ENCODE data around the gene CCDC179. TPM values are rescaled to one million over a fixed set of nuclear protein-coding genes. Genes with fewer than 3 reads are reported as not detected.

The CCDC179 gene
- total RNA-seq, 1 donor from 2014 or later: not detected

GRCh38 chr11:22890227-22890626, 30.0 kb upstream of the CCDC179 start:
- H3K27ac ChIP-seq: no peak overlapping the region
- H3K4me3 ChIP-seq: no peak overlapping the region
- no peaks in the 10 kb centered on the region for H3K4me1 ChIP-seq
- TF ChIP-seq POLR2A (IDR thresholded peaks at IDR 0.05) (no peak), CTCF (IDR thresholded peaks at IDR 0.05) (no peak), POLR2AphosphoS5 (IDR thresholded peaks at IDR 0.05; ENCODE audit: insufficient read depth in 1 of 2, low read depth in 1 of 2) (no peak)
- H3K9me3 ChIP-seq: no peaks in the 10 kb centered on the region
- H3K27me3 ChIP-seq: no peaks in the 10 kb centered on the region
- DNase-seq (ENCODE audit: extremely low spot score in 2 of 2): no peak
- no peaks in the 10 kb centered on the region for H3K36me3 ChIP-seq
- intact Hi-C loops (cut with DNase I): no loop called here

GRCh38 chr11:22884217-22884616, 23.9 kb upstream of the CCDC179 start:
- Histone ChIP-seq H3K4me3 (no peak overlapping the region), H3K36me3 (no peaks in the 10 kb centered on the region), H3K27ac (no peak overlapping the region), H3K27me3 (no peaks in the 10 kb centered on the region), H3K9me3 (no peaks in the 10 kb centered on the region), H3K4me1 (no peaks in the 10 kb centered on the region)
- no peak for TF ChIP-seq POLR2A (IDR thresholded peaks at IDR 0.05)
- TF ChIP-seq POLR2AphosphoS5 (IDR thresholded peaks at IDR 0.05; ENCODE audit: insufficient read depth in 1 of 2, low read depth in 1 of 2): no peak
- TF ChIP-seq CTCF (IDR thresholded peaks at IDR 0.05): no peak
- intact Hi-C loops (cut with DNase I): no loop called here
- DNase-seq (ENCODE audit: extremely low spot score in 2 of 2): no peak

- Histone ChIP-seq H3K27ac (no peak overlapping the region), H3K36me3 (no peaks in the 10 kb centered on the region), H3K27me3 (no peaks in the 10 kb centered on the region), H3K4me1 (no peaks in the 10 kb centered on the region), H3K9me3 (no peaks in the 10 kb centered on the region), H3K4me3 (no peak overlapping the region)
- intact Hi-C loops (cut with DNase I): no loop called here
- no peak for TF ChIP-seq POLR2A (IDR thresholded peaks at IDR 0.05)
- no peak for TF ChIP-seq POLR2AphosphoS5 (IDR thresholded peaks at IDR 0.05; ENCODE audit: insufficient read depth in 1 of 2, low read depth in 1 of 2)
- no peak for TF ChIP-seq CTCF (IDR thresholded peaks at IDR 0.05)
- no peak for DNase-seq (ENCODE audit: extremely low spot score in 2 of 2)
Measured at GRCh38 chr11:22879630-22880029, 19.4 kb upstream of the CCDC179 start.

DNA sequence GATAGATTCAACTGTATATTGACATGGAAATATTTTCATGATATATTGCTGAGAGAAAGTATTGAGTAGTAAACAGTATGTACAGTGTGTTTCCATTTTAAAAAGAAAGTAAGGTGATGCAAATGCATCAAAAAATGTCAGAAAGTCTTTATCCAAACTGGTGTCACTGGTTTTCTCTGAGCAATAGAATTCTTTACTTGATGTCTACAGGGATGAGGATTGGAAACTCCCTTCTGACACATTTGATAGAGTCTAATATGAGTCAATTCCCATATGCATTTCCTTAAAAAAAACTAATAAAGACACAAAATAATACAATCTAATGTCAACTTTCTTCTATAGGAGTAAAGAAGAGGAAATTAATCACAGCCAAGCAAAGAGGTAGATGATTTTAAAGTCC, 18.3 kb upstream of the CCDC179 start:
- Histone ChIP-seq H3K27ac (no peak overlapping the region), H3K4me3 (no peak overlapping the region), H3K36me3 (no peaks in the 10 kb centered on the region), H3K9me3 (no peaks in the 10 kb centered on the region), H3K4me1 (no peaks in the 10 kb centered on the region), H3K27me3 (no peaks in the 10 kb centered on the region)
- no peak for DNase-seq (ENCODE audit: extremely low spot score in 2 of 2)
- intact Hi-C loops (cut with DNase I): no loop called here
- TF ChIP-seq CTCF (IDR thresholded peaks at IDR 0.05): no peak
- TF ChIP-seq POLR2AphosphoS5 (IDR thresholded peaks at IDR 0.05; ENCODE audit: insufficient read depth in 1 of 2, low read depth in 1 of 2): no peak
- TF ChIP-seq POLR2A (IDR thresholded peaks at IDR 0.05): no peak

DNA sequence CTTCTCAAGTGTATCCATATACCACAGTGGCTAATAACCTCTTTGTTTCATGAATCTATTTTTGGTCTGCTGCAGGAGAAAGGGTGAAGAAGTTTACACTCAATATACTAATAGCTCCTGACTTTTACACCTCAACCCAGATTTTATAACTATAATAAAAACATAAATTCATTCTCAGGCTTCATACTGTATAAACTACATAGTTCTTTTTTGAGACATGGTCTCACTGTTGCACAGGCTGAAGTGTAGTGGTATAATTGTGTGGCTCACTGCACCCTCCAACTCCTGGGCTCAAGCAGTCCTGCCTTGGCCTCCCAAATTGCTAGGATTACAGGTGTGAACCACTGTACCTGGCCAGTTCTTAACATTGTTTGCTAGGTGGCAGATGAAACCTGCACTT, 17.8 kb upstream of the CCDC179 start:
- intact Hi-C loops (cut with DNase I): no loop called here
- H3K27me3 ChIP-seq: no peaks in the 10 kb centered on the region
- TF ChIP-seq POLR2A (IDR thresholded peaks at IDR 0.05) (no peak), CTCF (IDR thresholded peaks at IDR 0.05) (no peak), POLR2AphosphoS5 (IDR thresholded peaks at IDR 0.05; ENCODE audit: insufficient read depth in 1 of 2, low read depth in 1 of 2) (no peak)
- H3K36me3 ChIP-seq: no peaks in the 10 kb centered on the region
- H3K4me1 ChIP-seq: no peaks in the 10 kb centered on the region
- H3K9me3 ChIP-seq: no peaks in the 10 kb centered on the region
- H3K4me3 ChIP-seq: no peak overlapping the region
- no peak overlapping the region for H3K27ac ChIP-seq
- DNase-seq (ENCODE audit: extremely low spot score in 2 of 2): no peak

Data from vagina (tissue), 2 donors.